Measurements from ENCODE around the gene ST3GAL5. TPM values are rescaled to one million over a fixed set of nuclear protein-coding genes. Genes with fewer than 3 reads are reported as not detected.
A peak's percentile ranks its signal among the peaks of the same experiment; 100 is the strongest.

The ST3GAL5 gene
- polyA plus RNA-seq, 2 donors = 1.9 to 3.2 TPM

DNA sequence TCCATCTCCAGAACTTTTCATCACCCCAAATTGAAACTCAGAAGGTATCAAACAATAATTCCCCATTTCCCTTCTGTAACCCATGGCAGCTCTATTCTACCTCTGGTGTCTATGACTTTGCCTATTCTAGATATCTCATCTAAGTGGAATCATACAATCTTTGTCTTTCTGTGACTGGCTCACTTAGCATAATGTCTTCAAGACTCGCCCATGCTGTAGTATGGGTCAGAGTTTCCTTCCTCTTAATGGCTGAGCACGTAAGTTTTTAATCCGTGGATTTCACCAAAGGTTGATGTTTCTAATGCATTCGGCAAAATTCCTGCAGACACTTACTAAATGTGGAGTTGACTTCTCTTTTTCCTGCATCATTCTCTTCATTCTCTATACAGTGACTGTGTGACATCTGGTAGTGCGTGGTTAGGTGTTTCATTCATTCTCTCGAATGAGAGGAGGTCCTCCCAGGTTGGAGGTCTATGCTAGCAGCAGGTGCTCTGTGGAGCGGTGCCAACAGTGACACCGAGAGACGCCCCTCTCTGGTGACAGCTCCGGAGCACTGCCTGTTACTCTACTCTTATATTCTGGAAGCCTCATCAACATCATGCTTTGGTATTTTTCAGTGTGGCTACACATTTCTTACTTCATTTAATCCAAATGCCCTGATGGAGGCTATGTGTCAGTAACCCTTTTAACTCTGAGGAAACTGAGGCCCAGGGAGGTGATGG, 84.9 kb downstream of the ST3GAL5 start:
- H3K27me3 ChIP-seq (ENCODE audit: control insufficient read depth in 1 of 2, insufficient read depth in 2 of 2, low read length in 2 of 2) = no peaks in the 10 kb centered on the region
- no peaks in the 10 kb centered on the region for H3K36me3 ChIP-seq (ENCODE audit: control insufficient read depth in 2 of 2, insufficient read depth in 2 of 2, low read length in 1 of 2)
- no peak overlapping the region for H3K27ac ChIP-seq (ENCODE audit: low read depth in 2 of 2, low read length in 1 of 2)
- H3K9me3 ChIP-seq (ENCODE audit: control insufficient read depth in 2 of 2, insufficient read depth in 1 of 2, low read depth in 1 of 2, low read length in 1 of 2) = peaks cover 0 to 6% of the 10 kb centered on the region in 2 donors
- no peak overlapping the region for H3K4me3 ChIP-seq (ENCODE audit: low read depth in 1 of 2, low read length in 2 of 2)
- 75 to 83% methylated on average over 10 of the region's 10 CpGs for WGBS, 2 donors
- peaks cover 0 to 2% of the 10 kb centered on the region in 2 donors for H3K4me1 ChIP-seq (ENCODE audit: control insufficient read depth in 2 of 2, insufficient read depth in 2 of 2, low read length in 1 of 2)

GRCh38 chr2:85802354-85803103, 86.3 kb downstream of the ST3GAL5 start:
- 80 to 82% methylated on average over 9 of the region's 9 CpGs for WGBS, 2 donors
- Histone ChIP-seq H3K27me3 (ENCODE audit: control insufficient read depth in 1 of 2, insufficient read depth in 2 of 2, low read length in 2 of 2) (no peaks in the 10 kb centered on the region), H3K36me3 (ENCODE audit: control insufficient read depth in 2 of 2, insufficient read depth in 2 of 2, low read length in 1 of 2) (no peaks in the 10 kb centered on the region), H3K4me3 (ENCODE audit: low read depth in 1 of 2, low read length in 2 of 2) (no peak overlapping the region), H3K4me1 (ENCODE audit: control insufficient read depth in 2 of 2, insufficient read depth in 2 of 2, low read length in 1 of 2) (peaks cover 0 to 2% of the 10 kb centered on the region in 2 donors), H3K9me3 (ENCODE audit: control insufficient read depth in 2 of 2, insufficient read depth in 1 of 2, low read depth in 1 of 2, low read length in 1 of 2) (peaks cover 0 to 6% of the 10 kb centered on the region in 2 donors), H3K27ac (ENCODE audit: low read depth in 2 of 2, low read length in 1 of 2) (no peak overlapping the region)

DNA sequence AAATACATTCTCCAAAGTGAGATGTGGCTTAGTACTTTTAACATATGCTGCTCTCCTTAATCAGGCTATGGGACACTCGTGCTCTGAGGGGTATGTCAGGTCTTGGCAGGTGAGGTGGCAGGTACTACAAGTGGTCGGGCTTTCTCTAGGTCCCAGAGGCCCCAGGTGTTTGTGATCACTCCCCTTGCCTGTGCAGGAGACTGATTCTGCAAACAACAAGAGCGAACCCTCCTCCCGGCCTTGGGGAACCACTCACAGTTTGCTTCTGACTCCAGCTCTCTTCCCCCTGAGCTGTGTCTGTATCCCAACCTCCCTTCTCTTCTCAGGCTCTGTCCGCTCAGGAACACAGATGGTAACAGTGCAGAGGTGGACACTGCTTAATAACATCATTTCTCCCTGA, 86.9 kb downstream of the ST3GAL5 start:
- Histone ChIP-seq H3K27me3 (ENCODE audit: control insufficient read depth in 1 of 2, insufficient read depth in 2 of 2, low read length in 2 of 2) (no peaks in the 10 kb centered on the region), H3K4me3 (ENCODE audit: low read depth in 1 of 2, low read length in 2 of 2) (no peak overlapping the region), H3K27ac (ENCODE audit: low read depth in 2 of 2, low read length in 1 of 2) (no peak overlapping the region), H3K9me3 (ENCODE audit: control insufficient read depth in 2 of 2, insufficient read depth in 1 of 2, low read depth in 1 of 2, low read length in 1 of 2) (peaks cover 0 to 6% of the 10 kb centered on the region in 2 donors), H3K36me3 (ENCODE audit: control insufficient read depth in 2 of 2, insufficient read depth in 2 of 2, low read length in 1 of 2) (no peaks in the 10 kb centered on the region), H3K4me1 (ENCODE audit: control insufficient read depth in 2 of 2, insufficient read depth in 2 of 2, low read length in 1 of 2) (peaks cover 2% of the 10 kb centered on the region in 2 donors)
- WGBS, 2 donors = 87 to 88% methylated on average over 5 of the region's 5 CpGs

DNA sequence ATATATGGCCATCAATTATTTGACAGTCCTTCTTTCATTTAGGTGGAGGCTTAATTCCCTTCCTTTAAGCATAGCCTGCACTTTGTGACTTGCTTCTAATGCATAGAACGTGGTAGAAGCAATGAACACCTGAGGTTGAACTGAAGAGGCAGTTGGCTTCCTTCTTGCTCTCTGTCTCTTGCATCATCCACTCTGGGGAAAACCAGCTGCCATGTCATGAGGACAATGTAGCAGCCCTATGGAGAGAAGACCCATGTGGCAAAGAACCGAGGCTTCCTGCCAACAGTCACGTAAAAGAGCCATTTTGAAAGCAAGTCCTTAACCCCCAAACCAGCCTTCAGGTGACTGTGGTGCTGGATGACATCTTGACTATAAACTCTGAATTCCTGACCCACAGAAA, 88.2 kb downstream of the ST3GAL5 start:
- peaks cover 2 to 6% of the 10 kb centered on the region in 2 donors for H3K4me1 ChIP-seq (ENCODE audit: control insufficient read depth in 2 of 2, insufficient read depth in 2 of 2, low read length in 1 of 2)
- H3K4me3 ChIP-seq (ENCODE audit: low read depth in 1 of 2, low read length in 2 of 2) = no peak overlapping the region
- 91 to 93% methylated on average over 3 of the region's 3 CpGs for WGBS, 2 donors
- H3K27me3 ChIP-seq (ENCODE audit: control insufficient read depth in 1 of 2, insufficient read depth in 2 of 2, low read length in 2 of 2) = no peaks in the 10 kb centered on the region
- no peak overlapping the region for H3K27ac ChIP-seq (ENCODE audit: low read depth in 2 of 2, low read length in 1 of 2)
- H3K9me3 ChIP-seq (ENCODE audit: control insufficient read depth in 2 of 2, insufficient read depth in 1 of 2, low read depth in 1 of 2, low read length in 1 of 2) = peaks cover 0 to 6% of the 10 kb centered on the region in 2 donors
- H3K36me3 ChIP-seq (ENCODE audit: control insufficient read depth in 2 of 2, insufficient read depth in 2 of 2, low read length in 1 of 2) = no peaks in the 10 kb centered on the region

- Histone ChIP-seq H3K9me3 (ENCODE audit: control insufficient read depth in 2 of 2, insufficient read depth in 1 of 2, low read depth in 1 of 2, low read length in 1 of 2) (peaks cover 0 to 6% of the 10 kb centered on the region in 2 donors), H3K4me3 (ENCODE audit: low read depth in 1 of 2, low read length in 2 of 2) (no peak overlapping the region), H3K36me3 (ENCODE audit: control insufficient read depth in 2 of 2, insufficient read depth in 2 of 2, low read length in 1 of 2) (no peaks in the 10 kb centered on the region), H3K4me1 (ENCODE audit: control insufficient read depth in 2 of 2, insufficient read depth in 2 of 2, low read length in 1 of 2) (peaks cover 9 to 10% of the 10 kb centered on the region in 2 donors), H3K27ac (ENCODE audit: low read depth in 2 of 2, low read length in 1 of 2) (no peak overlapping the region), H3K27me3 (ENCODE audit: control insufficient read depth in 1 of 2, insufficient read depth in 2 of 2, low read length in 2 of 2) (no peaks in the 10 kb centered on the region)
- 61 to 65% methylated on average over 11 of the region's 11 CpGs for WGBS, 2 donors
These were observed 89.4 kb downstream of the ST3GAL5 start for GRCh38 chr2:85799215-85799956.

GRCh38 chr2:85797921-85798320, 90.9 kb downstream of the ST3GAL5 start:
- Histone ChIP-seq H3K4me3 (ENCODE audit: low read depth in 1 of 2, low read length in 2 of 2) (no peak overlapping the region), H3K27me3 (ENCODE audit: control insufficient read depth in 1 of 2, insufficient read depth in 2 of 2, low read length in 2 of 2) (no peaks in the 10 kb centered on the region), H3K4me1 (ENCODE audit: control insufficient read depth in 2 of 2, insufficient read depth in 2 of 2, low read length in 1 of 2) (peaks cover 10 to 11% of the 10 kb centered on the region in 2 donors), H3K9me3 (ENCODE audit: control insufficient read depth in 2 of 2, insufficient read depth in 1 of 2, low read depth in 1 of 2, low read length in 1 of 2) (peaks cover 0 to 6% of the 10 kb centered on the region in 2 donors), H3K36me3 (ENCODE audit: control insufficient read depth in 2 of 2, insufficient read depth in 2 of 2, low read length in 1 of 2) (no peaks in the 10 kb centered on the region), H3K27ac (ENCODE audit: low read depth in 2 of 2, low read length in 1 of 2) (no peak overlapping the region)
- WGBS, 2 donors = 75 to 86% methylated on average over 6 of the region's 6 CpGs

DNA sequence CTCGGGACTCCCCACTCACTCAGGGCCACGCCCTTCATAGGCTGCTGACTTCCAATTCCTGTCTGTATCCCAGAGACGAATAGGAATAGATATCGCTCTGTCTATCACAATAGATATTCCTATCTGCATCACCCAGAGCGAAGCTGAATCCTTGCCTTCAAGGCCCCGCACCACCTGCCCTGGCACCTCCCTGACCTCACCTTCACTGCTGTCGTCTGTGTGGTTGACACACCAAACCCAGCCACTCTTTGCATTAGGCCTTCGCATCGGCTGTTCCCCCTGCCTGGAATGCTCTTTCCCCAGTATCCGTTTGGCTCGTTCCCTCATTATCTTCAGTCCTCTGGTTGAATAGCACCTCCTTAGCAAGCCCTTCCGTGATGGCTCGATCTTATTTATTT, 91.5 kb downstream of the ST3GAL5 start:
- H3K27ac ChIP-seq (ENCODE audit: low read depth in 2 of 2, low read length in 1 of 2) = no peak overlapping the region
- H3K4me1 ChIP-seq (ENCODE audit: control insufficient read depth in 2 of 2, insufficient read depth in 2 of 2, low read length in 1 of 2) = peaks cover 10 to 15% of the 10 kb centered on the region in 2 donors
- 87 to 88% methylated on average over 13 of the region's 13 CpGs for WGBS, 2 donors

GRCh38 chr2:85796341-85797262, 92.2 kb downstream of the ST3GAL5 start:
- H3K9me3 ChIP-seq (ENCODE audit: control insufficient read depth in 2 of 2, insufficient read depth in 1 of 2, low read depth in 1 of 2, low read length in 1 of 2) = peaks cover 0 to 3% of the 10 kb centered on the region in 2 donors
- H3K4me3 ChIP-seq (ENCODE audit: low read depth in 1 of 2, low read length in 2 of 2) = no peak overlapping the region
- no peaks in the 10 kb centered on the region for H3K27me3 ChIP-seq (ENCODE audit: control insufficient read depth in 1 of 2, insufficient read depth in 2 of 2, low read length in 2 of 2)
- peaks cover 13 to 20% of the 10 kb centered on the region in 2 donors for H3K4me1 ChIP-seq (ENCODE audit: control insufficient read depth in 2 of 2, insufficient read depth in 2 of 2, low read length in 1 of 2)
- H3K27ac ChIP-seq (ENCODE audit: low read depth in 2 of 2, low read length in 1 of 2) = peak overlapping the region in 1 of 2 donors; percentile 24
- 65 to 79% methylated on average over 22 of the region's 22 CpGs for WGBS, 2 donors
- H3K36me3 ChIP-seq (ENCODE audit: control insufficient read depth in 2 of 2, insufficient read depth in 2 of 2, low read length in 1 of 2) = no peaks in the 10 kb centered on the region

More for the DNA sequence above, 91.5 kb downstream of the ST3GAL5 start:
- Histone ChIP-seq H3K36me3 (ENCODE audit: control insufficient read depth in 2 of 2, insufficient read depth in 2 of 2, low read length in 1 of 2) (no peaks in the 10 kb centered on the region), H3K9me3 (ENCODE audit: control insufficient read depth in 2 of 2, insufficient read depth in 1 of 2, low read depth in 1 of 2, low read length in 1 of 2) (peaks cover 0 to 4% of the 10 kb centered on the region in 2 donors), H3K27me3 (ENCODE audit: control insufficient read depth in 1 of 2, insufficient read depth in 2 of 2, low read length in 2 of 2) (no peaks in the 10 kb centered on the region), H3K4me3 (ENCODE audit: low read depth in 1 of 2, low read length in 2 of 2) (no peak overlapping the region)

- H3K4me1 ChIP-seq (ENCODE audit: control insufficient read depth in 2 of 2, insufficient read depth in 2 of 2, low read length in 1 of 2) = peaks cover 13 to 21% of the 10 kb centered on the region in 2 donors
- no peaks in the 10 kb centered on the region for H3K27me3 ChIP-seq (ENCODE audit: control insufficient read depth in 1 of 2, insufficient read depth in 2 of 2, low read length in 2 of 2)
- WGBS, 2 donors = 74% methylated on average over 6 of the region's 6 CpGs
- H3K9me3 ChIP-seq (ENCODE audit: control insufficient read depth in 2 of 2, insufficient read depth in 1 of 2, low read depth in 1 of 2, low read length in 1 of 2) = peaks cover 0 to under 1% of the 10 kb centered on the region in 2 donors
- H3K27ac ChIP-seq (ENCODE audit: low read depth in 2 of 2, low read length in 1 of 2) = peak overlapping the region; percentile 1 to 24
- no peak overlapping the region for H3K4me3 ChIP-seq (ENCODE audit: low read depth in 1 of 2, low read length in 2 of 2)
- H3K36me3 ChIP-seq (ENCODE audit: control insufficient read depth in 2 of 2, insufficient read depth in 2 of 2, low read length in 1 of 2) = no peaks in the 10 kb centered on the region
These were observed 92.8 kb downstream of the ST3GAL5 start for GRCh38 chr2:85796046-85796340.
